Stimulated activated CD8-positive, alpha-beta memory T cell treated with anti-CD3 and anti-CD28 coated beads, Interleukin-12 subunit alpha, Interleukin-12 subunit beta, amount 100 ng/mL, for 4 hours (primary cell): ENCODE data around the gene SULT2B1.
"Not testable (repeated sequence)": the region's sequence is repeated elsewhere in the genome, so short reads cannot be mapped to it uniquely, and the experiment has no call there.

Experiments used
- DNase-seq: peaks from one replicate; pipeline ENCODE4 v3.0.0-alpha.2; 2020; ENCODE audit warnings: low read depth

The SULT2B1 gene

GRCh38 chr19:48529156-48529555, 22.8 kb upstream of the SULT2B1 start:
- no peak for DNase-seq

- no peak for DNase-seq
Measured at GRCh38 chr19:48530066-48530720, 21.8 kb upstream of the SULT2B1 start.

- DNase-seq: no peak
Measured at GRCh38 chr19:48530770-48531169, 21.2 kb upstream of the SULT2B1 start.

- DNase-seq: no peak
Measured at GRCh38 chr19:48533770-48534169, 18.2 kb upstream of the SULT2B1 start.

GRCh38 chr19:48537541-48537940, 14.4 kb upstream of the SULT2B1 start:
- DNase-seq: no peak

- DNase-seq: not testable (repeated sequence)
Measured at GRCh38 chr19:48538057-48538456, 13.9 kb upstream of the SULT2B1 start.

GRCh38 chr19:48539503-48540096, 12.4 kb upstream of the SULT2B1 start:
- DNase-seq: no peak

- DNase-seq: no peak
Measured at GRCh38 chr19:48540110-48540509, 11.9 kb upstream of the SULT2B1 start.

- no peak for DNase-seq
Measured at GRCh38 chr19:48541813-48542212, 10.2 kb upstream of the SULT2B1 start.

- DNase-seq: no peak
Measured at GRCh38 chr19:48543121-48543710, 8.8 kb upstream of the SULT2B1 start.

GRCh38 chr19:48544856-48545750, 6.9 kb upstream of the SULT2B1 start:
- no peak for DNase-seq

GRCh38 chr19:48547722-48548121, 4.2 kb upstream of the SULT2B1 start:
- no peak for DNase-seq

GRCh38 chr19:48548253-48548911, 3.6 kb upstream of the SULT2B1 start:
- DNase-seq: no peak

- DNase-seq: no peak
Measured at GRCh38 chr19:48549380-48549779, 2.6 kb upstream of the SULT2B1 start.

- DNase-seq: no peak
Measured at GRCh38 chr19:48552406-48553322, 692 bp downstream of the SULT2B1 start.

GRCh38 chr19:48553676-48554384, 1.9 kb downstream of the SULT2B1 start:
- no peak for DNase-seq

GRCh38 chr19:48554385-48555091, 2.6 kb downstream of the SULT2B1 start:
- DNase-seq: no peak

GRCh38 chr19:48556163-48556562, 4.2 kb downstream of the SULT2B1 start:
- no peak for DNase-seq

GRCh38 chr19:48556825-48557224, 4.9 kb downstream of the SULT2B1 start:
- DNase-seq: no peak
